WTC11 (cell line): ENCODE results near the gene P2RY1. TPM values are rescaled to one million over a fixed set of nuclear protein-coding genes. Genes with fewer than 3 reads are reported as not detected.

Source experiments
- ATAC-seq: fragments of 200-7000 bp; cut with Tn5 transposase; 2 replicates; pipeline ENCODE4 v1.10.0; 2021; ENCODE audit warnings: mild to moderate bottlenecking, moderate library complexity
- CTCF ChIA-PET: fragments of 300-600 bp; sonication (Branson Sonifier 250); formaldehyde crosslinking; loops from one replicate; lab custom pipeline; 2021; ENCODE audit warnings: antibody characterized with exemption; lab: Charles Lee
- POLR2A ChIA-PET: fragments of 350-600 bp; sonication (Branson Sonifier 250); formaldehyde crosslinking; loops from one replicate; lab custom pipeline; 2021; ENCODE audit warnings: antibody characterized with exemption; lab: Charles Lee
- DNase-seq: peaks from one replicate; pipeline ENCODE4 v3.0.0; 2021; ENCODE audit warnings: low spot score
- H3K27ac Mint-ChIP-seq: 2 replicates; pipeline ENCODE4 v1.8.0; 2021; ENCODE audit warnings: mixed read lengths
- H3K27me3 Mint-ChIP-seq: 2 replicates; pipeline ENCODE4 v1.8.0; 2021; ENCODE audit warnings: low read depth, mild to moderate bottlenecking, moderate library complexity, mixed read lengths
- H3K36me3 Mint-ChIP-seq: 2 replicates; pipeline ENCODE4 v1.8.0; 2021; ENCODE audit warnings: mixed read lengths
- H3K4me1 Mint-ChIP-seq: 2 replicates; pipeline ENCODE4 v1.8.0; 2022; ENCODE audit warnings: mixed read lengths
- H3K4me3 Mint-ChIP-seq: 2 replicates; pipeline ENCODE4 v1.8.0; 2021; ENCODE audit warnings: mild to moderate bottlenecking, moderate library complexity, mixed read lengths
- H3K9me3 Mint-ChIP-seq: 2 replicates; pipeline ENCODE4 v1.8.0; 2021; ENCODE audit warnings: mixed read lengths
- AR ChIP-seq: fragments of 250-450 bp; sonication (Bioruptor Pico); IDR thresholded peaks from 2 replicates; pipeline ENCODE4 v1.9.0; 2021; ENCODE audit warnings: mild to moderate bottlenecking
- CBFB ChIP-seq: sonication (generic); formaldehyde crosslinking; IDR thresholded peaks from 2 replicates; pipeline ENCODE4 v1.8.1; 2022; ENCODE audit warnings: mild to moderate bottlenecking, low read depth, missing genetic modification reagents
- CREM ChIP-seq: sonication (generic); formaldehyde crosslinking; IDR thresholded peaks from 2 replicates; pipeline ENCODE4 v1.8.1; 2022; ENCODE audit warnings: mild to moderate bottlenecking, missing genetic modification reagents, moderate library complexity
- EMX1 ChIP-seq: fragments of 250-450 bp; sonication (Bioruptor Pico); IDR thresholded peaks from 2 replicates; pipeline ENCODE4 v1.8.0; 2021; ENCODE audit warnings: mild to moderate bottlenecking
- GABPB1 ChIP-seq: sonication (generic); formaldehyde crosslinking; IDR thresholded peaks from 2 replicates; pipeline ENCODE4 v1.8.1; 2023; ENCODE audit warnings: mild to moderate bottlenecking, missing genetic modification reagents
- HMGA2 ChIP-seq: fragments of 250-450 bp; sonication (Bioruptor Pico); IDR thresholded peaks from 2 replicates; pipeline ENCODE4 v1.4.0; 2021; ENCODE audit warnings: mild to moderate bottlenecking, moderate library complexity
- IRF2 ChIP-seq: sonication (generic); formaldehyde crosslinking; IDR thresholded peaks from 2 replicates; pipeline ENCODE4 v1.8.0; 2022; ENCODE audit warnings: low read depth, missing genetic modification reagents, borderline replicate concordance
- MXD4 ChIP-seq: fragments of 250-450 bp; sonication (Bioruptor Pico); IDR thresholded peaks from 2 replicates; pipeline ENCODE4 v1.8.0; 2021; ENCODE audit warnings: mild to moderate bottlenecking, moderate library complexity, borderline replicate concordance
- MYBL2 ChIP-seq: sonication (generic); formaldehyde crosslinking; IDR thresholded peaks from 2 replicates; pipeline ENCODE4 v1.8.1; 2023; ENCODE audit warnings: mild to moderate bottlenecking, moderate library complexity, missing genetic modification reagents
- OVOL2 ChIP-seq: fragments of 250-450 bp; sonication (Bioruptor Pico); IDR thresholded peaks from 2 replicates; pipeline ENCODE4 v1.9.0; 2021; ENCODE audit warnings: mild to moderate bottlenecking, borderline replicate concordance
- PRRX2 ChIP-seq: fragments of 250-450 bp; sonication (Bioruptor Pico); IDR thresholded peaks from 2 replicates; pipeline ENCODE4 v1.8.0; 2021; ENCODE audit warnings: mild to moderate bottlenecking
- RELA ChIP-seq: sonication (generic); formaldehyde crosslinking; IDR thresholded peaks from 2 replicates; pipeline ENCODE4 v1.8.1; 2022; ENCODE audit warnings: missing genetic modification reagents, mild to moderate bottlenecking, borderline replicate concordance
- RORB ChIP-seq: fragments of 250-450 bp; sonication (Bioruptor Pico); IDR thresholded peaks from 2 replicates; pipeline ENCODE4 v1.9.0; 2021; ENCODE audit warnings: mild to moderate bottlenecking
- SOX15 ChIP-seq: fragments of 250-450 bp; sonication (Bioruptor Pico); IDR thresholded peaks from 2 replicates; pipeline ENCODE4 v1.9.0; 2021; ENCODE audit warnings: mild to moderate bottlenecking
- TEAD1 ChIP-seq: sonication (generic); formaldehyde crosslinking; IDR thresholded peaks from 2 replicates; pipeline ENCODE4 v1.8.0; 2022; ENCODE audit warnings: mild to moderate bottlenecking, missing genetic modification reagents
- ZNF138 ChIP-seq: sonication (generic); formaldehyde crosslinking; conservative IDR thresholded peaks from 2 replicates; pipeline ENCODE4 v1.8.1; 2022; ENCODE audit warnings: mild to moderate bottlenecking, moderate library complexity, missing genetic modification reagents
- ZNF423 ChIP-seq: fragments of 250-450 bp; sonication (Bioruptor Pico); IDR thresholded peaks from 2 replicates; pipeline ENCODE4 v2.1.2; 2022; ENCODE audit warnings: mild to moderate bottlenecking, moderate library complexity
- ZNF671 ChIP-seq: fragments of 250-450 bp; sonication (Bioruptor Pico); IDR thresholded peaks from 2 replicates; pipeline ENCODE4 v1.8.0; 2021; ENCODE audit warnings: mild to moderate bottlenecking
- total RNA-seq: library from RNA; stranded (reverse); gene quantifications from 3 replicates; pipeline ENCODE4 v1.2.3, GENCODE V29; 2021
- TF ChIP-seq, protein P1 (sequence below): sonication (generic); formaldehyde crosslinking; IDR thresholded peaks from 2 replicates; pipeline ENCODE4 v1.8.1; 2022; ENCODE audit warnings: mild to moderate bottlenecking, moderate library complexity, missing genetic modification reagents
- TF ChIP-seq, protein P2 (sequence below): fragments of 250-450 bp; sonication (Bioruptor Pico); IDR thresholded peaks from 2 replicates; pipeline ENCODE4 v1.9.0; 2021; ENCODE audit warnings: mild to moderate bottlenecking, borderline replicate concordance
- TF ChIP-seq, protein P3 (sequence below): sonication (generic); formaldehyde crosslinking; IDR thresholded peaks from 2 replicates; pipeline ENCODE4 v1.8.1; 2023; ENCODE audit warnings: mild to moderate bottlenecking, missing genetic modification reagents

P2RY1 gene
- total RNA-seq, 1 experiment from 2014 or later: 47.2 TPM

GRCh38 chr3:152827313-152827712 is 7.6 kb upstream of the P2RY1 start (continued):
- TF ChIP-seq MXD4: no peak

DNA sequence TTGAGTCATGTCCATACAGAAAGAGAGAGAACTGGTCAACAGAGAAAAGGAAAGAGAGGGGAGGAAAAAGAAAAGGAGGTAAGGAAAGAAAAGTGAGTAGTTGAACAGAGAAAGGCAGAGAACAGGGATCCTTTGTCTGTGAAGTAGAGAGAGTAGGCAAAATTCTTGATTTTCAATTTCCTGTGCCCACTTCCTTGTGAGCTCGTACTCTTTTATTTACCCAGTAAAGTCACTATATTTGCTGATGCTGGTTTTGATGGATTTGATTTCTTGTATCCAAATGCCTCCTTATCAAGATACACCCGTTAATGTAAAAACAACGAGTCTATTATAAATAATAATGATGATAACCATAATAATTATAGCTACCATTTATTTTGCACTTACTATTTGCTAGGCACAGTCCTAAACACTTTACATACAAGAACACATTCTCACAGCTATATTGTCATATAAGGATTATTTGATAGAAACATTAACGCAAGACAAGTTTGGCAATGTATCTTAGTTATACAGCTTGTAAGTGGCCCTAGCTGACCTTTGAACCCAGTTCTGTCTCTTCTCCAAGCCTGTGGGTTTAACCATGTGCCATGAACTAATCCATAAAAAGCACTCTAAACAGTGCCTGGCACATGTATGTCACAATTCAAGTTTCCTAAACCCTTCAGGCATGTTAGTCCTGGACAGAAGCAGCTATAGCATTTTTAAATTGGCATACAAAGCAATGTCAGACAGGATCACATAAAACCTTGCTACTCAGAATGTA is 6.7 kb upstream of the P2RY1 start:
- CTCF ChIA-PET: no interaction called here
- ATAC-seq (no peak; the same call in 1 of the 2 replicates), DNase-seq (no peak)
- Mint-ChIP-seq H3K27me3 (no peaks in the 10 kb centered on the region), H3K4me1 (peaks cover 3% of the 10 kb centered on the region), H3K27ac (no peak overlapping the region), H3K36me3 (peaks cover 3% of the 10 kb centered on the region; the same call in 1 of the 2 replicates), H3K4me3 (no peak overlapping the region)
- no peak for TF ChIP-seq HMGA2 (CRISPR knock-in tag)
- TF ChIP-seq CBFB: no peak
- no peak for TF ChIP-seq IRF2 (CRISPR knock-in tag)
- no peak for TF ChIP-seq MXD4
- TF ChIP-seq ZNF138 (CRISPR knock-in tag): no peak
- TF ChIP-seq RELA (CRISPR knock-in tag): no peak
- TF ChIP-seq, protein P1, sequence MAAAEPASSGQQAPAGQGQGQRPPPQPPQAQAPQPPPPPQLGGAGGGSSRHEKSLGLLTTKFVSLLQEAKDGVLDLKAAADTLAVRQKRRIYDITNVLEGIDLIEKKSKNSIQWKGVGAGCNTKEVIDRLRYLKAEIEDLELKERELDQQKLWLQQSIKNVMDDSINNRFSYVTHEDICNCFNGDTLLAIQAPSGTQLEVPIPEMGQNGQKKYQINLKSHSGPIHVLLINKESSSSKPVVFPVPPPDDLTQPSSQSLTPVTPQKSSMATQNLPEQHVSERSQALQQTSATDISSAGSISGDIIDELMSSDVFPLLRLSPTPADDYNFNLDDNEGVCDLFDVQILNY (CRISPR knock-in tag): no peak
- no peak for TF ChIP-seq ZNF671 (CRISPR knock-in tag)
- no peak for TF ChIP-seq SOX15 (CRISPR knock-in tag)
- no peak for TF ChIP-seq PRRX2 (CRISPR knock-in tag)
- TF ChIP-seq, protein P2, sequence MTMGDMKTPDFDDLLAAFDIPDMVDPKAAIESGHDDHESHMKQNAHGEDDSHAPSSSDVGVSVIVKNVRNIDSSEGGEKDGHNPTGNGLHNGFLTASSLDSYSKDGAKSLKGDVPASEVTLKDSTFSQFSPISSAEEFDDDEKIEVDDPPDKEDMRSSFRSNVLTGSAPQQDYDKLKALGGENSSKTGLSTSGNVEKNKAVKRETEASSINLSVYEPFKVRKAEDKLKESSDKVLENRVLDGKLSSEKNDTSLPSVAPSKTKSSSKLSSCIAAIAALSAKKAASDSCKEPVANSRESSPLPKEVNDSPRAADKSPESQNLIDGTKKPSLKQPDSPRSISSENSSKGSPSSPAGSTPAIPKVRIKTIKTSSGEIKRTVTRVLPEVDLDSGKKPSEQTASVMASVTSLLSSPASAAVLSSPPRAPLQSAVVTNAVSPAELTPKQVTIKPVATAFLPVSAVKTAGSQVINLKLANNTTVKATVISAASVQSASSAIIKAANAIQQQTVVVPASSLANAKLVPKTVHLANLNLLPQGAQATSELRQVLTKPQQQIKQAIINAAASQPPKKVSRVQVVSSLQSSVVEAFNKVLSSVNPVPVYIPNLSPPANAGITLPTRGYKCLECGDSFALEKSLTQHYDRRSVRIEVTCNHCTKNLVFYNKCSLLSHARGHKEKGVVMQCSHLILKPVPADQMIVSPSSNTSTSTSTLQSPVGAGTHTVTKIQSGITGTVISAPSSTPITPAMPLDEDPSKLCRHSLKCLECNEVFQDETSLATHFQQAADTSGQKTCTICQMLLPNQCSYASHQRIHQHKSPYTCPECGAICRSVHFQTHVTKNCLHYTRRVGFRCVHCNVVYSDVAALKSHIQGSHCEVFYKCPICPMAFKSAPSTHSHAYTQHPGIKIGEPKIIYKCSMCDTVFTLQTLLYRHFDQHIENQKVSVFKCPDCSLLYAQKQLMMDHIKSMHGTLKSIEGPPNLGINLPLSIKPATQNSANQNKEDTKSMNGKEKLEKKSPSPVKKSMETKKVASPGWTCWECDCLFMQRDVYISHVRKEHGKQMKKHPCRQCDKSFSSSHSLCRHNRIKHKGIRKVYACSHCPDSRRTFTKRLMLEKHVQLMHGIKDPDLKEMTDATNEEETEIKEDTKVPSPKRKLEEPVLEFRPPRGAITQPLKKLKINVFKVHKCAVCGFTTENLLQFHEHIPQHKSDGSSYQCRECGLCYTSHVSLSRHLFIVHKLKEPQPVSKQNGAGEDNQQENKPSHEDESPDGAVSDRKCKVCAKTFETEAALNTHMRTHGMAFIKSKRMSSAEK: no peak
- TF ChIP-seq, protein P3, sequence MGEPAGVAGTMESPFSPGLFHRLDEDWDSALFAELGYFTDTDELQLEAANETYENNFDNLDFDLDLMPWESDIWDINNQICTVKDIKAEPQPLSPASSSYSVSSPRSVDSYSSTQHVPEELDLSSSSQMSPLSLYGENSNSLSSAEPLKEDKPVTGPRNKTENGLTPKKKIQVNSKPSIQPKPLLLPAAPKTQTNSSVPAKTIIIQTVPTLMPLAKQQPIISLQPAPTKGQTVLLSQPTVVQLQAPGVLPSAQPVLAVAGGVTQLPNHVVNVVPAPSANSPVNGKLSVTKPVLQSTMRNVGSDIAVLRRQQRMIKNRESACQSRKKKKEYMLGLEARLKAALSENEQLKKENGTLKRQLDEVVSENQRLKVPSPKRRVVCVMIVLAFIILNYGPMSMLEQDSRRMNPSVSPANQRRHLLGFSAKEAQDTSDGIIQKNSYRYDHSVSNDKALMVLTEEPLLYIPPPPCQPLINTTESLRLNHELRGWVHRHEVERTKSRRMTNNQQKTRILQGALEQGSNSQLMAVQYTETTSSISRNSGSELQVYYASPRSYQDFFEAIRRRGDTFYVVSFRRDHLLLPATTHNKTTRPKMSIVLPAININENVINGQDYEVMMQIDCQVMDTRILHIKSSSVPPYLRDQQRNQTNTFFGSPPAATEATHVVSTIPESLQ (CRISPR knock-in tag): no peak
- TF ChIP-seq, all 79 proteins: peak for 0
- peaks cover 3% of the 10 kb centered on the region; the same call in 1 of the 2 replicates for H3K9me3 Mint-ChIP-seq
- POLR2A ChIA-PET: no interaction called here

DNA sequence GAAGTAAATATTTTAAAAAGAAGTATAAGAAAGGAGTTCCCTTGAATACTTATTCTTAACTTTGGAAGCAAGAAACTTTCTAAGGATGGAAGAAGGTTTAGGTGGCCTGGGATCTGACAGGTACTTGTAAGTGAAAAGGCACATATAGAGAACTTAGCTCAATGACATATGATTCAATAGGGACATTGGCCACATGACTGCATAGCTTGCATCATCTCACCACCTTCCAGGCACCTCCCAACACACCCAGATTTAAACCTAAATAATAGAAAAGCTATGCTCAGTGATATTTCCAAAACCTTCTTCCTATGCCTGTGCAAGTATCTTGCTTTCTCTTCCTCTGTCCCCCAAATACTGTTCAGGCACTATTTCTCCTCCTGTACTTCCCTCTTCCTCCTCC is 4.7 kb upstream of the P2RY1 start:
- ATAC-seq: no peak
- H3K9me3 Mint-ChIP-seq: peaks cover 3% of the 10 kb centered on the region; the same call in 1 of the 2 replicates
- CTCF ChIA-PET: no interaction called here

More for the DNA sequence above, 4.7 kb upstream of the P2RY1 start:
- no peak overlapping the region for H3K4me3 Mint-ChIP-seq
- POLR2A ChIA-PET: no interaction called here
- peaks cover 11% of the 10 kb centered on the region for H3K4me1 Mint-ChIP-seq
- TF ChIP-seq RORB (CRISPR knock-in tag): no peak
- TF ChIP-seq CBFB: no peak
- TF ChIP-seq ZNF671 (CRISPR knock-in tag): no peak
- no peak for TF ChIP-seq EMX1
- TF ChIP-seq MYBL2 (CRISPR knock-in tag): no peak
- no peak for TF ChIP-seq GABPB1
- no peak for TF ChIP-seq ZNF423 (CRISPR knock-in tag)
- no peak for TF ChIP-seq OVOL2 (CRISPR knock-in tag)
- TF ChIP-seq TEAD1 (CRISPR knock-in tag): no peak
- TF ChIP-seq CREM (CRISPR knock-in tag): no peak
- TF ChIP-seq, protein P1 (CRISPR knock-in tag): no peak
- TF ChIP-seq AR (CRISPR knock-in tag): no peak
- TF ChIP-seq, all 79 proteins: peak for 0
- DNase-seq: no peak
- peaks cover 3% of the 10 kb centered on the region; the same call in 1 of the 2 replicates for H3K36me3 Mint-ChIP-seq
- no peaks in the 10 kb centered on the region for H3K27me3 Mint-ChIP-seq
- no peak overlapping the region for H3K27ac Mint-ChIP-seq
